Cardiac muscle cell (in vitro differentiated cells and primary cell): ENCODE data around the gene EAF1. TPM values are rescaled to one million over a fixed set of nuclear protein-coding genes. Genes with fewer than 3 reads are reported as not detected.
"Not testable (repeated sequence)": the region's sequence is repeated elsewhere in the genome, so short reads cannot be mapped to it uniquely, and the experiment has no call there.

Experiments used
- DNase-seq, 2 donors: peaks; one replicate each; pipeline versions ENCODE4 v3.0.0 to v3.0.0-alpha.2; 2010 to 2017; ENCODE audit warnings: low read depth in 1 of 2, low spot score in 1 of 2
- H3K27ac ChIP-seq: fragments of 200-600 bp; sonication (generic); 2 replicates; pipeline ENCODE4 v1.5.1; 2016
- H3K27me3 ChIP-seq: fragments of 200-600 bp; sonication (generic); 2 replicates; pipeline ENCODE4 v1.6.0; 2016; ENCODE audit warnings: control low read depth
- H3K36me3 ChIP-seq: fragments of 200-600 bp; sonication (generic); 2 replicates; pipeline ENCODE4 v1.5.1; 2016; ENCODE audit warnings: control low read depth
- H3K4me1 ChIP-seq: fragments of 200-600 bp; sonication (generic); 2 replicates; pipeline ENCODE4 v1.8.1; 2017; ENCODE audit warnings: low read depth, mild to moderate bottlenecking, mixed run types
- H3K4me3 ChIP-seq: fragments of 200-600 bp; sonication (generic); 2 replicates; pipeline ENCODE4 v1.5.1; 2016; ENCODE audit warnings: mild to moderate bottlenecking
- H3K9me3 ChIP-seq: fragments of 200-600 bp; sonication (generic); 2 replicates; pipeline ENCODE4 v1.5.1; 2017; ENCODE audit warnings: low read depth, mild to moderate bottlenecking, control low read depth
- polyA plus RNA-seq: library from polyadenylated mRNA; unstranded; fragments of >200 nt; fragmentation: Nextera tagmentation; extraction: Ambion mirVana; gene quantifications from 2 replicates; pipeline ENCODE4 v1.2.1, GENCODE V29; 2016
- total RNA-seq: library from RNA; depleted of rRNA; stranded (reverse); fragments of >200 nt; gene quantifications from 2 replicates; pipeline ENCODE4 v1.2.3, GENCODE V29; 2016
- TF ChIP-seq, protein P1 (sequence below): IDR thresholded peaks from 2 replicates; pipeline ENCODE4 v1.5.1; 2012; ENCODE audit warnings: low read depth, mild to moderate bottlenecking, low read length

EAF1 gene
- total and polyA plus RNA-seq, 2 experiments from 2014 or later, result 8.7 to 13.2 TPM

DNA sequence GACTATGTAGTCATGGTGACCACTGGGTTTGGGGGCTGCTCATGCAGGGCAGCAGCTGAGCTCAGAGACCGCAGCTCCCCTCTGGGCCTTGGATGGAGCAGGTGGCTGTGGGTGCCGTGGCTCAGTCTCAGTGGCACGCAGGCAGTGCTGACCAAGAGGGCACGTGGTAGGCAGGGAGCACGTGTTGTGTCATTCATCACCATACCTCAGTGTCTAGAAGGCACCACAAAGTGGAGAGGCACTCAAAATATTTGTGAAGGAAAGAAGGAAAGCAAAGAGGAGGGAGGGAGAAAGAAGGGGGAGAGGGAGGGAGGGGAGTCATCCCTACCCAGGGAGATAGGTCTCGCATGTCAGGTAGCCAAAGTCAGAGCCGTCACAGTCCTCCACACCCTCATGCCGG, 26.1 kb downstream of the EAF1 start:
- Histone ChIP-seq H3K36me3 (no peaks in the 10 kb centered on the region), H3K9me3 (no peaks in the 10 kb centered on the region), H3K4me3 (no peak overlapping the region), H3K27ac (no peak overlapping the region), H3K27me3 (no peaks in the 10 kb centered on the region), H3K4me1 (no peaks in the 10 kb centered on the region)
- DNase-seq, result no peak
- TF ChIP-seq, protein P1, sequence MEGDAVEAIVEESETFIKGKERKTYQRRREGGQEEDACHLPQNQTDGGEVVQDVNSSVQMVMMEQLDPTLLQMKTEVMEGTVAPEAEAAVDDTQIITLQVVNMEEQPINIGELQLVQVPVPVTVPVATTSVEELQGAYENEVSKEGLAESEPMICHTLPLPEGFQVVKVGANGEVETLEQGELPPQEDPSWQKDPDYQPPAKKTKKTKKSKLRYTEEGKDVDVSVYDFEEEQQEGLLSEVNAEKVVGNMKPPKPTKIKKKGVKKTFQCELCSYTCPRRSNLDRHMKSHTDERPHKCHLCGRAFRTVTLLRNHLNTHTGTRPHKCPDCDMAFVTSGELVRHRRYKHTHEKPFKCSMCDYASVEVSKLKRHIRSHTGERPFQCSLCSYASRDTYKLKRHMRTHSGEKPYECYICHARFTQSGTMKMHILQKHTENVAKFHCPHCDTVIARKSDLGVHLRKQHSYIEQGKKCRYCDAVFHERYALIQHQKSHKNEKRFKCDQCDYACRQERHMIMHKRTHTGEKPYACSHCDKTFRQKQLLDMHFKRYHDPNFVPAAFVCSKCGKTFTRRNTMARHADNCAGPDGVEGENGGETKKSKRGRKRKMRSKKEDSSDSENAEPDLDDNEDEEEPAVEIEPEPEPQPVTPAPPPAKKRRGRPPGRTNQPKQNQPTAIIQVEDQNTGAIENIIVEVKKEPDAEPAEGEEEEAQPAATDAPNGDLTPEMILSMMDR, result no peak

DNA sequence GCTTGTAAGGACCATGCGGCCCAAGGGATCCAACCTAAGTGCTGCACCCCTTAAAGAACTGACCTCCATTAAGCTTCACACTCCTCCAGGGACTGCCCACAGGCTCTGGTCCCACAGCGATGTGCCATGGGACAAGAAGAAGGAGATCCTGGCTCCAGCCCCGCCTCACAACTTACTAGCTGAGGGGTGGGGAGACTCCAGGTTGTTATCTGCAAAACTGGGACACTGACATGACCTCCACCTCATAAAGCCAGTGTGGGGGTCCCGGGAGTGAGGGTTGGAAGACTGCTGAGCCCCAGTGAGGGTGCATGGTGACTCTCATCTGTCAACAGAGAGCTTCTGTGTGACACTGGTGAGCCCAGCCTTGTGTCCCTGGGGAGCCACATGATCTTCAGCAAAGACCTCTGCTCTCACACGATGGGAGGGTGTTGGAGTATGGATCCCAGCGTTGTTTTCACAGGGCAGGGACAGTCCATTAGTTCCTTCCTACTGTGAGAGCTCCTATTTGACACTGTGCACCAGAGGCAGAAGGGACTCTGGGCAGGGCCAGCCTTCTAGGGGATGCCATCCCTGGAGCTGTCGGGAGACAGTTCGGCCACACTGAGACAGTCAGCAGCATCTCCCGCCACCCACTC, 26.7 kb downstream of the EAF1 start:
- Histone ChIP-seq H3K27ac (no peak overlapping the region), H3K4me1 (no peaks in the 10 kb centered on the region), H3K4me3 (no peak overlapping the region), H3K36me3 (no peaks in the 10 kb centered on the region), H3K9me3 (no peaks in the 10 kb centered on the region), H3K27me3 (no peaks in the 10 kb centered on the region)
- DNase-seq, result no peak
- TF ChIP-seq, protein P1, result no peak

DNA sequence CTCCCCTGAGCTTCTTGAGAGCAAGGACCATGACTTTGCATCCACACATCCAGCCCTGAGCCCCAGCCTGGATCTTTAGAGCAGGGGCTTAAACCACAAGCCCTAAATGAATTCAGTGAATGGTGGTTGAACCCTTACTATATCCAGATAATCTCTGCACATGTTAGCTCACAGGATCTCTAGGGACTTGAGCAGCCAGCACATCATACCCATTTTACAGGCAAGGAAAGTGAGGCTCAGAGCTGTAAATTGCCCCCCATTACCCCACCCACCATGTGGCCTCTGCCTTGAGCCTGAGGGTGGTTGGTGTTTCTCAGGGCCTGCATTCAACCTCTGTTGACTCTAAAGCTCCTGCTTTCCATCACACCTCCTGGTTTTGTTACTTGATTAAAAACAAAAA, 27.6 kb downstream of the EAF1 start:
- Histone ChIP-seq H3K27ac (no peak overlapping the region), H3K36me3 (no peaks in the 10 kb centered on the region), H3K9me3 (no peaks in the 10 kb centered on the region), H3K27me3 (no peaks in the 10 kb centered on the region), H3K4me3 (no peak overlapping the region), H3K4me1 (no peaks in the 10 kb centered on the region)
- no peak for DNase-seq
- TF ChIP-seq, protein P1, result no peak

DNA sequence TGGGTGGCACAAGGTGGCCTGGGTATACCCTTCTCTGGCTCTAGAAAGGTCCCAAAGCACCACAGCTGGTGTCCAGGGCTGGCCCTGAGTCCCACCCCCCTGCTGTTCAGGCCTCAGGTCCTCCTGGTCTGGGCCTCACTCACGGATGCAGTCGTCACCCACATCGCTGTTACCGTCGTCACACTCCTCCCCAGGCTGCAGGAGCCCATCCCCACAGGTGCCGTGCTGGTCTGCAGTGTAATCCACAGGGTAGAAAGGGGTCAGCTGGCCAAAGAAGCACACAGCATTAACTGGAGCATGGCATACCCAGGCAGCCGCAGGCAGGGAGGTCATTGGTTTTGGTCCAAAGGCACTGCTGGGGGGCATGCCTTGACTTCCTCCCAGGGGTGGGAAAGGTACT, 28.4 kb downstream of the EAF1 start:
- no peaks in the 10 kb centered on the region for H3K4me1 ChIP-seq
- no peak for DNase-seq
- no peak overlapping the region for H3K27ac ChIP-seq
- no peaks in the 10 kb centered on the region for H3K27me3 ChIP-seq
- no peak overlapping the region for H3K4me3 ChIP-seq
- H3K36me3 ChIP-seq, result no peaks in the 10 kb centered on the region
- H3K9me3 ChIP-seq, result no peaks in the 10 kb centered on the region
- TF ChIP-seq, protein P1, result no peak

DNA sequence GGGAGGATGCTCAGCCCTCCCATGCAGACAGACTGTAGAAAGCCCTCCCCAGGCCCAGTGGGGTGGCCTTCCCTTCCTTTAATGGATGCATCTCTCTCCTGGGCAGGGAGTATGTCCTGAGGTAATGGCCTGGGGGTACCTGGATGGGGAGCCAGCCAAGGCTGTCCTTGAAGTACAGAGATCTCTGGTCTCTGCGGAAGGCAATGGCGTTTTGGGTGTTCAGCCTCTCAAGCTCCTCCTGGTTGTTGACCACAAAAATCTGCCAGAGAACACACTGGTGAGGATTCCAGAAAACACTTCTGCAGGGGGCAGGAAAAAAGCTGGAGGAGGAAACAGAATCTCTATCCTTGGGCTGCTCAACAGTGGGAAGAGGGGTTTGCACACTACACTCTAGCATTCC, 28.9 kb downstream of the EAF1 start:
- DNase-seq, result peak in 1 of 2 donors; percentile 15
- Histone ChIP-seq H3K4me1 (no peaks in the 10 kb centered on the region), H3K36me3 (no peaks in the 10 kb centered on the region)

DNA sequence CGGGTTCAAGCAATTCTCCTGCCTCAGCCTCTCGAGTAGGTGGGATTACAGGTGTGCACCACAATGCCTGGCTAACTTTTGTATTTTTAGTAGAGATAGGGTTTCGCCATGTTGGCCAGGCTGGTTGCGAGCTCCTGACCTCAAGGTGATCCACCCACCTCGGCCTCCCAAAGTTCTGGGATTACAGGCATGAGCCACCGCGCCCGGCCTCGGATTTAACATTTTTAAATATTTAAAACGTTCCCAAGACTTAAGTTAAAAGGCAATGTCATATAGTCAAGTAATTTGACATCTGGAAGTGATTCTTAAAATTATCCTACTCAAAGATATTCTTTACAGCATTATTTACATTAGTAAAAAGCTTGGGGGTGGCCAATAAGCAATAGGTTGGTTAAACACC, 29.5 kb downstream of the EAF1 start:
- H3K27me3 ChIP-seq, H3K9me3 ChIP-seq, H3K4me1 ChIP-seq, H3K36me3 ChIP-seq, DNase-seq, H3K27ac ChIP-seq, H3K4me3 ChIP-seq: not testable (repeated sequence)

More for the DNA sequence above, 28.9 kb downstream of the EAF1 start:
- TF ChIP-seq, protein P1, result no peak
- no peak overlapping the region for H3K27ac ChIP-seq
- H3K9me3 ChIP-seq, result no peaks in the 10 kb centered on the region
- no peak overlapping the region for H3K4me3 ChIP-seq
- no peaks in the 10 kb centered on the region for H3K27me3 ChIP-seq
